ENCODE measurements around the gene THADA.

DNA sequence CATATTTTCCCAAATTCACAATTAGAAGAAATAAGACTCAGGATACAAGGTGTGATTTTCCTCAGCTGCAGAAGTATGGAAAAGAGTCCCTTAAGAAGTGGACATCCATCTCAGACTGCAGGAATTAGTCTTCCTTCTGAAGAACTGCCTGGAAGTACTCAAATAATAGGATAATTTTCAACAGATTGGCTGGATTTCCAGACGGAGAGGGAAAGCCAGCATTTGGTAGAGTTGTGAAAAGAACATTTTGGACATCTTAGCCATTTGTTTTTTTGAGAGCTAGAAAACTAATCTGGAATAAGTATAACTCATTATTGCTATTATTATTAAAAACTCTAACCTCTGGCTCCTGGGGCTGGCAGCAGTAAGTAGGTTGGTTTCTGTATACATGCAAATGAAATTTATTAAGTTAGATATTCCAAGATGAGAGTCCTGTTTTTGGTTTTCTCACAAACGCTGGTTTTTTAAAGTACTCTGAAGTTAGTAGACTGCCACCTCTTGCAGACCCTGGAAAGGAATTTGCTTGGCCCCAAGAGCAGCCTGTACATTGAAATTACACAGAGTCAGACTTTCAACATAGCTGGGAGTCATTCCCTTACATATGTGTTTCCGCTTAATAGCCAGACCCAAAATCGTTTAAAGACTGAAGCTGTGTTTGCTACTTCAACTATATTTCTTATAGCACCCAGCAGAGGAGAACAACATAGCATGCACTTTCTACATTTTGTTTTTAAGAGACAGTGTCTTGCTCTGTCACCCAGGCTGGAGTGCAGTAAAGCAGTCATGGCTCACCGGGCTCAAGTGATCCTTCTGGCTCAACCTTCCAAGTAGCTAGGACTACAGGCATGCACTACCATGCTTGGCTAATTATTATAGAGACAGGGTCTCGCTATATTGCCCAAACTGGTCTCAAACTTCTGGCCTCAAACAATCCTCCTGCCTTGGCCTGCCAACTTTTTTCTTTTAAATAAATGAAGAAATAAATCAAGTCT lies 142.4 kb downstream of the THADA start:
- TF ChIP-seq, protein P1, sequence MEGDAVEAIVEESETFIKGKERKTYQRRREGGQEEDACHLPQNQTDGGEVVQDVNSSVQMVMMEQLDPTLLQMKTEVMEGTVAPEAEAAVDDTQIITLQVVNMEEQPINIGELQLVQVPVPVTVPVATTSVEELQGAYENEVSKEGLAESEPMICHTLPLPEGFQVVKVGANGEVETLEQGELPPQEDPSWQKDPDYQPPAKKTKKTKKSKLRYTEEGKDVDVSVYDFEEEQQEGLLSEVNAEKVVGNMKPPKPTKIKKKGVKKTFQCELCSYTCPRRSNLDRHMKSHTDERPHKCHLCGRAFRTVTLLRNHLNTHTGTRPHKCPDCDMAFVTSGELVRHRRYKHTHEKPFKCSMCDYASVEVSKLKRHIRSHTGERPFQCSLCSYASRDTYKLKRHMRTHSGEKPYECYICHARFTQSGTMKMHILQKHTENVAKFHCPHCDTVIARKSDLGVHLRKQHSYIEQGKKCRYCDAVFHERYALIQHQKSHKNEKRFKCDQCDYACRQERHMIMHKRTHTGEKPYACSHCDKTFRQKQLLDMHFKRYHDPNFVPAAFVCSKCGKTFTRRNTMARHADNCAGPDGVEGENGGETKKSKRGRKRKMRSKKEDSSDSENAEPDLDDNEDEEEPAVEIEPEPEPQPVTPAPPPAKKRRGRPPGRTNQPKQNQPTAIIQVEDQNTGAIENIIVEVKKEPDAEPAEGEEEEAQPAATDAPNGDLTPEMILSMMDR (IDR thresholded peaks at IDR 0.05), result no peak
- TF ChIP-seq, protein P2, sequence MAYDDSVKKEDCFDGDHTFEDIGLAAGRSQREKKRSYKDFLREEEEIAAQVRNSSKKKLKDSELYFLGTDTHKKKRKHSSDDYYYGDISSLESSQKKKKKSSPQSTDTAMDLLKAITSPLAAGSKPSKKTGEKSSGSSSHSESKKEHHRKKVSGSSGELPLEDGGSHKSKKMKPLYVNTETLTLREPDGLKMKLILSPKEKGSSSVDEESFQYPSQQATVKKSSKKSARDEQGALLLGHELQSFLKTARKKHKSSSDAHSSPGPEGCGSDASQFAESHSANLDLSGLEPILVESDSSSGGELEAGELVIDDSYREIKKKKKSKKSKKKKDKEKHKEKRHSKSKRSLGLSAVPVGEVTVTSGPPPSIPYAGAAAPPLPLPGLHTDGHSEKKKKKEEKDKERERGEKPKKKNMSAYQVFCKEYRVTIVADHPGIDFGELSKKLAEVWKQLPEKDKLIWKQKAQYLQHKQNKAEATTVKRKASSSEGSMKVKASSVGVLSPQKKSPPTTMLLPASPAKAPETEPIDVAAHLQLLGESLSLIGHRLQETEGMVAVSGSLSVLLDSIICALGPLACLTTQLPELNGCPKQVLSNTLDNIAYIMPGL (CRISPR knock-in tag; IDR thresholded peaks at IDR 0.05), result no peak
